HG02870 (cell line): Measurements from ENCODE around the gene ARID5B.
A peak's percentile ranks its signal among the peaks of the same experiment; 100 is the strongest.

Experiments
- ATAC-seq: cut with Tn5 transposase; IDR thresholded peaks from one replicate; pipeline ENCODE4 v1.9.1; 2021; ENCODE audit warnings: mild to moderate bottlenecking, moderate library complexity; ENCODE audit not compliant: unreplicated experiment

The ARID5B gene

DNA sequence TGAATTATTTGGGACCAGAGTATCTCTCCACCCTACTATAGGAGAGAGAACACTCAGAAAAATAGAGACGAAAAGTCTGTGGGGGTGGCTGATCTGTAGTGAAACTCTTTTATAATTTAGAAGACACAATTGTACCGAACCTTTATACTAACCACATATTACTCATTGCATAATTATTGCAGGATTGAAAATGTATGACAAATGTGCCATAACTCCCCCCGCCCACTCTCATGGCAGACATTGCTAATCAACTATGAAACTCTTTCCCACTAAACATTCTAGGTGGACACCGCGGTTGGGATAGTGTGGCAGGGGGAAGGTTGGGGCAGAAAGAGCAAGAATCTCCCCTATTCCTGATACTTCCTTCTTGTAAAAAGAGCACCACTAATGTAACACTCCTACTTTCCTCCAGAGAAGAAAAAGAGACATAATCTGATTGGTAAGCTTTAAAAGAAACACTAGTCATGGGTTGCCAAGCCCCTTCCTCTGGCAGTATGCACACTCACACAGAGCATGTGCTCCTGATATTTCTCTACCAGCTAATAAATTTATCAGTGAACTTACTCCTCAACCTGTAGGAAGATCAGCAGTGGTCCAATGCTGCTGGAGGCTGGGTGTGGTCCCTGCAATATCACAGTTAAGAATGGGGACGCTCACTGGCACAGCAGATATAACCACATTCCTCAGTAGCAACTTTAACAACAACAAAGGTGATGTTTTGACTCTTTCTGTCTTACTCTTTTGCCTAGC, 18.7 kb upstream of the ARID5B start:
- no peak for ATAC-seq

DNA sequence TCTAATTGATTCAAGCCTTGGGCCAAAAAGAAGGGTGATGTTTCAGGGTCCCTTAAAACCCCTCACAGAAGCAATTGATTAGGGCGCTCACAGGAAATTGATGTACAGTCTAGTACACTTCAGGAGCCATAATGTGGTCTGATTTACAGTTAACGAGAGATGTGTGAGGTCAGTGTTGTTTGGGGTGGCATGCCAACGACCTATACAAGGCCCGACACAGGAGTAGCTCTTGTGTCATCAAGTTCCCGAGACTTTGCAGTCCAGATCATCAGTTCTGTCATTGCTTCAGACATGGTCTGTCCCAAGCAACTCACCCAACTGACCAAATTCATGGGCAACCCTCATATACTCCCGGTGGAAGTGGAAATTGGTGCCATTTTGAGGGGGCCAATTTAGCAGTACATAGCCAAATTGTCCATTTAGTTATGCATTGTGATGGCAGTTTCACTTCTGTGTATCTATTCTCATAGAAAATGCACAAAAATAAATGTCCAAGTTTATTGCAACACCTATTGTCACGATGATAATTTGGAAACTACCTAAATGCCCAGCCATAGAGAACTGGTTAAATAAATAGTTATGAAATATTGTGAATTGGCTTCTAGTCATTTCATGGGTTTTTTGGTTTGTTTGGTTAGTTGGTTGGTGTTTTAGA, 18.0 kb upstream of the ARID5B start:
- no peak for ATAC-seq

DNA sequence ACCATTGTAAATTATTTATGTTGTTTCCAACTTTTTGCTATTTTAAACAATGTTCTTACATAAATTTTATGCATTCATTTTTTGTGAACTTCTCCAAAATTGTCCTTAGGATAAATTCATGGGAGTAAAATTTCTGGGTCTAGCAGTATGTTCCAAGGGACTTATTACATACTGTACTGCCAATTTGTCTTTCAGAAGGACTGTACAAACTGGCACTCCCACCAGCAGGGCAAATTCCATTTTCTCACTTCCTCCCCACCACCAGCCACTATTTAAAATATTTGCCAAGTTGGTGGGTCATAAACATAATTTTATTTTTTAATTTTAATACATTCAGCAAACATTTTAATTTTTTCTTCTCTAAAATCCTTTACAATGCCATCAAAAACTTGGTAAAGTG, 13.7 kb upstream of the ARID5B start:
- no peak for ATAC-seq

DNA sequence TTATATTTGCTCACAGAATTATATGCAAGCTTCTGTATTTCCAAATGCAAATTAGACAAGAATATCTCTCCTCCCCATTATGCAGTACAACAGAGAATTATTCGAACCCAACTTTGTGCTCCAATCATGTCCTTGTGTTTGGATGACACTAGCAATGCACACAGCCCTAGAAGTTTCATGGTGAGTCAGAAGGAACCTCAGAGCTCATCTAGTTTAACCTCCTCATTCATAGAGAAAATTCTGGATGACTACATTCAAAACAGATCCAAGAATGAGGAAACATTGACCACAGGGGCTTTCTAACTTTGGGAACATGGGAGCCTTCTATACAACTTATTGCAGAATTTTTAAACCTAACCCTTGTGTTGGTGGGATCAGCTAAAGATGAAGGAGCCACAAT, 12.8 kb upstream of the ARID5B start:
- ATAC-seq: peak; percentile 76

DNA sequence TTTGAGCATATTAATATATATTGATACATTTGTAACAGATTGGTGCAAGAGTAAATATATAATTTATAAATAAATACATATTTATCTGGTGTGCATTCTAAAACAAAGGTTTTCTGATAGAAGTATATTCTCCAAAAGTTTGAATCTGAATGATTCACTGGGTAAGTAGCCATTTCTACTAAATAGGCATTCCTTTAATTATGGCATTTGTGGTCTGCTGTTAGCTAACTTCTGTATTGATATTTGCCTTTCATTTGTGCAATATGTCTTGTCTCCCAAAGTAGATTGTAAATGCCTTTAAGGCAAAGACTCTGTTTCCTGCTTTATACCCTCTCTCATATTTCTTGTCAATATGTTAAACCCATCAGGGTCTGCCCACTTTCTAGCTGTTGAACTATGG, 11.1 kb upstream of the ARID5B start:
- no peak for ATAC-seq

DNA sequence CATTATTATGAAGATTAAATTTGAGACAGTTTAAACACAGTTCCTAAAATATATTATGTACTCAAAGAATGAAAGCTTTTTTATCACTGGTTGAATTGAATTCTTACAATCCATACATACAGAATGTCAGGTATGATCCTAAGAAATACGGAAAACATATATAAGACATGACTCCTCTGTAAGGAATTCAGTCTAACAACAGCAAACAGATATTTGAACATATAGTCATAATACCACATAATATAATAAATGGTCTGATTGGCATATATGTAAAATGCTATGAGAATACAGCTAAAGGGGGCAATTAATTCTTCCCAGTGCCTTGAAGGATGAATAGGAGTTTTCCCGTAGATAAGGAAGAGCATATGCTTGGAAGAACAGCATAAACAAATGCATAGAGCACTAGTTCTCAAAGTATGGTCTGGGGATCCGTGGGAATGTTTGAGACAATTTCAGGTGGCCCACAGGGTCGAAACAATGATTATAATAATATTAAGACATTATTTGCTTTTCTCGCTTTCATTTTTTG, 10.6 kb upstream of the ARID5B start:
- no peak for ATAC-seq

DNA sequence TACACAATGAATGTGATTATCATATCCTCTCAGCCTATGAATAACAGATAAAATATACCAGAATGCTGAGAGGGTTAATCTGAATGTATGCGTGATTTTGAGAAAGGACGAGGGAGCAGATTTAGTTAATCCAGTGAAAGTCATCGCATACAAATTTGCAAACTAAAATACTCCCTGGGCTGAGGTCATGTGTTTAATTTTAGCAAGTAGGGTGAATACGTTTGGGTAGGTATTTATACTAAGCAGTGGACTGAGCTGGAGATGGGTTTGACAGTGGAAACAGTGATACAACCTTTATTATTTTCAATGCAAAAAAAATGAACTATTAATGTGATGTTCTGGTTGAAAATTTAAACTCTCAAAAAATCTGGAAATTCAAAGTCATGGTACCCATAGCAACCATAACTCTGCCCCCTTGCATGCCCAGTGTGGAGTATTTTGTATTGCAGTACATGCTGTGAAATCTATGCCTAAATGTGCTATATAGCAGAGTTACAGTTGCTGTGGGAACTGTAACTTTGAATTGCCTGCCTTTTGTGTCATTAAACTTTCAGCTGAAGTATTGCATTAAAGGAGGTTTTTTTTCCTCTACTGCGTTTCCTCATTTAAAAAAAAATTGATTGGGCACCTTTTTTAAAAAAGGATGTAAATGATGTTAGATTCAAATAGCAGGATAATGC, 9.5 kb upstream of the ARID5B start:
- ATAC-seq: no peak

DNA sequence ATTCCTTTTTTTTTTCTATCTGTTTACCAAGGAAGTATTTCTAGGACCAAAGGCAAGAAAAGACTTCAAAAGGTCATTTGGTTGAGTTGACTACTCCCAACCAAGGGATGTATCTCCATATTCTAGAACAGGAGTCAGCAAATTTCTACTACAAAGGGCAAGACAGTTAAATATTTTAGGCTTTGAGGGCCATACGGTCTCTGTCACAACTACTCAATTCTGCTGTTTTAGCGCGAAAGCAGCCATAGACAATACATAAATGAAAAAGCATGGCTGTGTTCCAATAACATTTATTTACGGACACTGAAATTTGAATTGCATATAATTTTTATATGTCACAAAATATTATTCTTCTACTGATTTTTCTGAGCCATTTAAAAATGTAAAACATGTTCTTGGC, 8.5 kb upstream of the ARID5B start:
- no peak for ATAC-seq

DNA sequence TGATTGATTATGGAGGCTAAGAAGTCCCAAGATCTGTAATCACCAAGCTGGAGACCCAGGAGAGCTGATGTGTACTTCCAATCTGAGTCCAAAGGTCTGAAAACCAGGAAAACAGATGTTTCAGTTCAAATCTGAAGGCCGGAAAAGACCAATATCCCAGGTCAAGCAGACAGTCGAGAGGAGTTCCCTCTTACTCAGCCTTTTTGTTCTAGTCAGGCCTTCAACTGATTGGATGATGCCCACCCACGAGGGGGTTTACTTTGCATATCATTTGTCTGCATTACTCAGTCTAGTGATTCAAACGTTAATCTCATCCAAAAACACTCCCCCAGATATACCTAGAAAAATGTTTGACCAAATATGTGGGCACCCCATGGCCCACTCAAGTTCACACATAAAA, 7.4 kb upstream of the ARID5B start:
- ATAC-seq: no peak

DNA sequence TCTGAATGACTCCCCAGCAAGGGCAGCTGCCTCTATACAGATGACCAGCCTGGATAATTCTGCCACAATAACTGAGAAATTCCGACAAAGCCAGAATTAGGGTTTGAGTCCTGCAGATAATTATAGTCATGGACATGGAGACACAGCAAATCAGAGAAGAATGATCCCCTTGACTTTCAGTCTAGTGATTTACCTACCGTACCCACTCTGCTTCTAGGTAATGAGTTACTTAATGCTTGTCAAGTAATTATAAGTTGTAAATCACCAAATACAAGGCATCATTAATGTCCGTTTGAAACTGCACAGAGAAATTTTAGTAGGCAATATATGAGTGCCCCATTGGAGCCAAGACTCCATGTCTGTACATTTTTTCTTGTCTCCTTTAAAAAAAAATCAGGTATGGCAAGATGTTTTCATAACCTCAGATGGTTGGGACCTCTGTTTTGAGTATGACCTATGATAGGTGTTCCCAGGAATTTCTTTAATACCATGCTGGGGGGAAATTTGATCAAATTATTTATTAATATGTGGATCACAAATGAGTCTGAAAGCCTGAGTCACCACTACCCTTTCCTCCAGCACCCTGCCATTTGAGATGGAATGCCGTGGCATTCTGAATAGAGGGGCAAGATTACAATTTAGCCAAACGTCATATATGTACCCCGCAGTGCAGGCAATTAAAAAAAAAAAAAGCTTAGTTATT, 5.5 kb upstream of the ARID5B start:
- no peak for ATAC-seq

DNA sequence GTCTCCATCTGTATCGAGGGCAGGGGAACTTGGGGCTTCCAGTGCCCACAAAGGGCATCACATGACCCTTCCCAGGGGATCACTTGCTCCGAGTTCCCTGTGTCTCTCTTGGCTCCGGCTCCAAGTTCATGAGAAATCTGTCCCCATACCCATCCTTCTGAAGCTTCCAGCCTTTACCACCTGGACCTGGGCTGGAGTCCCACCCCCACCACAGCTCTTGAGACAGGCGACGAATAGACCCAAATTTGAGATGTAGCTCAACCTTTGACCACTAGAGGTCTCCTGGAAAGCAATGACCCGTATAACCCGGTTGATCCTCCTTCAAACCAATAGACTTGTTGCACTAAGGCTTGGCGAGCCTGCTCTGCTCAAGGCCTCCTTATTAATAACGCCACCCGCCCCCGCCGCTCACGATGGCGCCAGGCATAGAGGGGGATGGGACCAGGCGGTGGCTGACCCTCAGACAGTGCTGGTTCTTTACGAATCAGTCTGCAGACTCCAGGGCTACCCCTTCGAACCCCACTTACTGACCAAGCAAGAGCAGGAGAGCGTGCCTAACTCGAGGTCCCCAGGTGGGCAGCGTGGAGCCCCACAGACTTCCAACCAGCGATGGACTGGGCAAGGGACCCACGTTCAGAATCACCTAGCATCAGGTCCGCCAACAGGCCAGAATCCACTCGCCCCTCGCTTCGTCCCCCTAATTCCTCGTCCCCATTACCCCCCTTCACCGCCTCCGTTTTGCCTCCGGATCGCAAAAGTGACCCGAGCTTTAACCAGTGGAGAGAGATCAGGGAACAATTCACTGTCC, 4.4 kb upstream of the ARID5B start:
- peak; percentile 71 for ATAC-seq

DNA sequence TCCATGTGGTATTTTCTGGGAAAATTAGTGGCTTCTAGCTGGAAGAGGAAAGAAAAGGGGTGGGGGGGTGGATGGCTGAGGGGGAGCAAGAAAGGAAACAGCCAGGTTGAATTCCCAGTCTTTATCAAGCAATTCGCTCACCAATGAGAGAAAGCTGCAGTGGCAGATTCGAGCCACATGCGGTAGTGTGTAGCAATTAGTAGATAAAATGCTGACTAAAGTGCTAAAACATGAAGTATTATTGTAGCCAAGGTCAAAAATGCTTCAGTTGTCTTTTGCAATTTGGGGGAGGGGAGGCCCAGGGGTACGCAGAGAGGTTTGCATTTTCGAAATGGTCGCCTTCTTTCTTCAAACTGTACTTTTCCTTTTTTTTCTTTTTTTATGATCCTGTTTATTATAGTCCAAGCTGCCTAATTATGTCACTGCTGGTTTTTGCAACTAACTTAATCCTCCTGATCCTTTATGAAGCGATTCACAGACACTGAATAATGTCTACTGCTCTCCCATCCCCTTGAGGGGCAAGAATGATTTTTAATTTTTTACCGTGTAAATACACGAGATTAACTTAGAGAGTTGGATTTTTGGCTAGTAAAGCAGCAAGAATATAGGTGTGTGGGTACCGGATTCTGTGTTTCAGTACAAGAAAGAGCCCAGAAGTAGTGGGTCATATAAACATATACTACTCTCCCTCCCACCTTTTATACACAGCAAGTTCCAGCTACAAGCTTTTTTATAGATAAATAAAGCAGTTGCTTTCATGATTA, 3.6 kb upstream of the ARID5B start:
- ATAC-seq: no peak

DNA sequence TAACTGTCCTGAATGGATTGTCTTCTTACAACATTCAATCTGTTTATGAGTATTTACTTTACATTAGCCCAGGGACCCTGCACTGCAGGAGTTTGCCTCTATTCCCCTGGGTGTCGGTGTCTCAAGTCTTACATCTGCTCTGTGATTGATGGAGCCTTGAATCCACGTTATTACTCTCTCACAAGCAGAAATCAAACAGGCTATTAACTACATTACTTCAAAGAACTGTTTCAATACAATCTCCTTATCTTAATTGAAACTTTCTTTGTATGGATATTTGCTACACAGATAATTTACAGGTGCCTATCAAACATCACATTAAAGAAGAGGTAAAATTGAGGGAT, 3.1 kb upstream of the ARID5B start:
- ATAC-seq: no peak

DNA sequence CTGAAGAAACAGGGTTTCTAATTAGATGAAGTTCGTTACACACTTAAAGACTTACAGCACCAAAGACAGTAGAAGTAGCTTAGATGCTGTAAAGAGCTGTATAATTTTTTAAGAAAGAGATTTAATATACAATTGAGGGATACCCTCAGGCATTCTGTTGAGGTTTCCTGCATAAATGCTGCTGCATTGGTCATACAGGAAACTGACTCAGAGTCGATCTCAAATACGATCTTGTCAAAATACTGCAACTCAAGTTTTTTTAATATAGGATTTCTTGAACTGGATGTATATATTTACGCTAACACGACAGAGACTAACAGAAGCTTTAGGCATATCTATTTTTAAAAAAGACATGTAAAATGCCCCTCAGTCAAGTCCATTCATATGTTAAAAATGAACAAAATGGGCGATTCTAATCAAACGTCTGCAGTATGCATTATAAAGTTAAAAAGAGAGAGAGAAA, 2.4 kb upstream of the ARID5B start:
- no peak for ATAC-seq

DNA sequence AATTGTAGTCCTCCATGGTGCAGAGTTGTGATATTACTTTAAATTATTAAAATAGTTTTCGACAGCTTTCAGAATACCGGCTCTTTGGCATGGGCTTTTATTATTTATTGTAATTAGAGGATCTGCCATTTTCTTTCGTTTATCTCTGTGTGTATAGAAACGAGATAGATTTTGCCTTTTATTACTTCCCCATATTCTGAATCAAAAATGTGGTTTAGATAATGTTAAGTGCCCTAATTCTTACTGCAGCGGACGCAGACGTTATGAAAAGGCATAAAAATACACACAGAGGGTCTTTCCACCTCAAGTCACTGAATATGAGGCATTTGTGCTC, 1.9 kb upstream of the ARID5B start:
- ATAC-seq: no peak

DNA sequence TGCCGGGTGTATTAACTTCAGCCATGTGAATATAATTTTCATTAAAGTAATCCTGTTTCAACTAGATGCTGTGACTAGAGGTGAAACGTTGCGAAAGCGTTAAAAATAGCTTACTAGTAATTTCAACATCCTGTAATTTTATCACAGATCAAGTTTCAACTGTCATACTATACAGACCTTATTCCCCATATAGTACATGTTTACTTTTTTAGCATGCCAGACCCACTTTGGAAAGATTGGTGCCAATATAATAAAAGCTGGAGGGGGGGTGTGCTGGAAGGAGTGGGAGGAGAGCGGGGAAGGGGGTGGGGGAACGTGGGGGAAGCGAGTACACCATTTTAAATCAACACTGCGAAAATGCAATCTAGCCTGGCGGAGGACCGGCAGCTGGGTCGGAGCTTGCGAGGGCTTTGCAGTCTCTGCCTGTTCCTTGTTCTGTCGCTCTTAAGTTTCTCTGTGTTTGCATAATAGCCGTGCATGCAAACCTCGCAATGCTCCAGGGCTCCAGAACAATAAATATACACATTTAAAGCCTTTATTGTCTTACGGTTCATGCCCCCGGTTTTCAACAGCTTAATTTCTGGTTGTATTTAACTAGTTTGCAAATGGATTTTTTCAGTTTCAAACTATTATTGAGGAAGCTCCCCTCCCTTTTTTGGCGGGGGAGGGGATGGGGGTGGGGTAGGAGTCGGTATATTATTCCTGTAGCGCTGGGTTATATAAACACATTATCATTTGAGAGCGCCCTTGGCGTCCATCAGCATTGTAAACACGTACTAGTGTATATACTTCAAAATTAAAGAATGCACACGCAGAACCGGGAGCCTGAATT, 1.3 kb upstream of the ARID5B start:
- peak; percentile 28 for ATAC-seq

DNA sequence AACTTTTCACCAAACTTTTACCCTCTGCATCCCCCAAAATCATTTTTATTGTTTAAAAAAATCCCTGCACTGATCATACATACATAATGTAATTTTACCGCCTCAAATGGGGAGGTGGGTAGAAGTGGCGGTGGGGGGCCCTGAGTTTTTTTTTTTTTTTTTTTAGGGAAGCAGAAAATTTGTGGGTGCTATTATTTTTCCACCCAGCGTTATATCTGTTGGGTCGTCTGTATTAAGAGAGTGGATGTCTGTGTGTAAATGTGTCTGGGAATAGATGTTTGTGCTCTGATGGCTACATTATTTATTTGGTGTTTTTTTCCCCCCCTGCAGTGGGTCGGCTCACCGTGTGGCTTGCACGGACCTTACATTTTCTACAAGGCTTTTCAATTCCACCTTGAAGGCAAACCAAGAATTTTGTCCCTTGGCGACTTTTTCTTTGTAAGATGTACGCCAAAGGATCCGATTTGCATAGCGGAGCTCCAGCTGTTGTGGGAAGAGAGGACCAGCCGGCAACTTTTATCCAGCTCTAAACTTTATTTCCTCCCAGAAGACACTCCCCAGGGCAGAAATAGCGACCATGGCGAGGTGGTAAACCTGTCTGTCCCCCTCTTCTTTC, 438 bp downstream of the ARID5B start:
- no peak for ATAC-seq

DNA sequence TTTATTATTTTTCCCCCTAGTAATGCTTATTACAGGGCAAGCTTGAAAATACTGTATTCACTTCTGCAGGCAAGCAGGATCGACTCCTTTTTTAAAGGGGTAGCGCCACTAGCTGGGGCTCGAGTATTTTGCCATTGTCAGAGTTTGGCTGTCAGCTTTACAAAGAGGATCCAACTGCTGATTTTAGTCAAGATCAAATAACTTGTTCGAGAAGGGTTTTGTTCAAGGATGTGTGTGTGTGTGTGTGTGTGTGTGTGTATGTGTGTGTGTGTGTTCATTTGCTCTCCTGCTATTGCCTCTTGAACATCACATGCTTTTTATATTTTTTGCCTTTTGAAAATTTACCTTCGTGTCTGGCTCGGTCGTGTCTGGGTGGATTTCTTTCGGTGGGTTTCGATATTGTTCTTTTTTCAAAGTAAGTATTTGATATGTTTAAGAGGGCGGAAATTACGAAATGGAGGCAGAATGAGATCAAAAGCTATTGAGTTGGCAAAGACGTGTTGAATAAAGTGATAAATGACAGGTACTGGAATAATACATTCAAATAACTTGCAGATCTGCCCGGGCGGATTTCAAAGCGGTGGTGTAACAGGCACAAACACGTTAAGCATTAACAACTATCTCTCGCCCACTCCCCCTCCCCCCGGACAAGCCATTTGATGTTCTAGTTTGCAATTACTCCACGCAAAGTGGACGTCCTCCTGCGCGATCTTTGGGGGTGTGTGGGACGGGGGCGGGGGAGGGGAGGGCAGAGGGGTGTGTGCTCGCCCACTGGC, 1.1 kb downstream of the ARID5B start:
- no peak for ATAC-seq
